A549 (cell line): ENCODE data around the gene DPY19L3.

Source experiments
- CEBPB ChIP-seq, 2 experiments: fragments of >200 bp in 1 of 2; sonication (Bioruptor Twin) in 1 of 2; formaldehyde crosslinking in 1 of 2; IDR thresholded peaks; 2 replicates each; pipeline ENCODE4 v1.6.1; 2012 to 2016
- EP300 ChIP-seq, 2 experiments: fragments of >200 bp; sonication (Bioruptor Twin); formaldehyde crosslinking; IDR thresholded peaks; 2 replicates in 1 of 2; 3 replicates in 1 of 2; pipeline ENCODE4 v1.6.1; 2016 to 2017
- NFE2L2 ChIP-seq: fragments of 150-350 bp; conservative IDR thresholded peaks from 2 replicates; pipeline ENCODE4 v1.6.1; 2014; ENCODE audit warnings: low read length
- POLR2AphosphoS2 ChIP-seq: conservative IDR thresholded peaks from 2 replicates; pipeline ENCODE4 v1.6.1; 2012; ENCODE audit warnings: low read length, improper control_type of control experiment, inconsistent platforms
- TF ChIP-seq, protein P1 (sequence below): fragments of >200 bp; sonication (Bioruptor Twin); formaldehyde crosslinking; IDR thresholded peaks from 3 replicates; pipeline ENCODE4 v1.5.1; 2016
- TF ChIP-seq, protein P2 (sequence below): fragments of 200-600 bp; sonication (generic); IDR thresholded peaks from 2 replicates; pipeline ENCODE4 v1.6.1; 2016; ENCODE audit warnings: antibody characterized with exemption, mild to moderate bottlenecking, moderate library complexity

DNA sequence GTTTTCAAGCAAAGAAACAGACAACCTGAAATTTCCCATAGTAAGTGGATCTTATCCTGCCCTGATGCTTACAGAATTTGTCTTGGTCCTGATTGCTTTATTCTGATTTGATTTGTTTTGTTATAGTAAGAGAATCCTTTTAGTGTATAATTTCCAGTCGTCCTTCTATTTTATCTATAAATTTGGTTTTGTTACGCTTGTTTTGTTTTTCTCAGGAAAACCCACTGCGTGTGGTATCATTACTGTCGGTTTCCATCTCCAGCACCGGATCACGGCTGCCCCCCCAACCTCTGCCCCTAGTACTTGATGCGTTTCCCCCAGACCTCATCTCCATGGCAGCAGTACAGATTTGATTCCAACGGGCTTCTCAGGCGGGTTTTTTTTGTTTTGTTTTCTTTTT, 117.4 kb downstream of the DPY19L3 start:
- TF ChIP-seq, protein P1, sequence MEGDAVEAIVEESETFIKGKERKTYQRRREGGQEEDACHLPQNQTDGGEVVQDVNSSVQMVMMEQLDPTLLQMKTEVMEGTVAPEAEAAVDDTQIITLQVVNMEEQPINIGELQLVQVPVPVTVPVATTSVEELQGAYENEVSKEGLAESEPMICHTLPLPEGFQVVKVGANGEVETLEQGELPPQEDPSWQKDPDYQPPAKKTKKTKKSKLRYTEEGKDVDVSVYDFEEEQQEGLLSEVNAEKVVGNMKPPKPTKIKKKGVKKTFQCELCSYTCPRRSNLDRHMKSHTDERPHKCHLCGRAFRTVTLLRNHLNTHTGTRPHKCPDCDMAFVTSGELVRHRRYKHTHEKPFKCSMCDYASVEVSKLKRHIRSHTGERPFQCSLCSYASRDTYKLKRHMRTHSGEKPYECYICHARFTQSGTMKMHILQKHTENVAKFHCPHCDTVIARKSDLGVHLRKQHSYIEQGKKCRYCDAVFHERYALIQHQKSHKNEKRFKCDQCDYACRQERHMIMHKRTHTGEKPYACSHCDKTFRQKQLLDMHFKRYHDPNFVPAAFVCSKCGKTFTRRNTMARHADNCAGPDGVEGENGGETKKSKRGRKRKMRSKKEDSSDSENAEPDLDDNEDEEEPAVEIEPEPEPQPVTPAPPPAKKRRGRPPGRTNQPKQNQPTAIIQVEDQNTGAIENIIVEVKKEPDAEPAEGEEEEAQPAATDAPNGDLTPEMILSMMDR = no peak
- TF ChIP-seq, protein P2, sequence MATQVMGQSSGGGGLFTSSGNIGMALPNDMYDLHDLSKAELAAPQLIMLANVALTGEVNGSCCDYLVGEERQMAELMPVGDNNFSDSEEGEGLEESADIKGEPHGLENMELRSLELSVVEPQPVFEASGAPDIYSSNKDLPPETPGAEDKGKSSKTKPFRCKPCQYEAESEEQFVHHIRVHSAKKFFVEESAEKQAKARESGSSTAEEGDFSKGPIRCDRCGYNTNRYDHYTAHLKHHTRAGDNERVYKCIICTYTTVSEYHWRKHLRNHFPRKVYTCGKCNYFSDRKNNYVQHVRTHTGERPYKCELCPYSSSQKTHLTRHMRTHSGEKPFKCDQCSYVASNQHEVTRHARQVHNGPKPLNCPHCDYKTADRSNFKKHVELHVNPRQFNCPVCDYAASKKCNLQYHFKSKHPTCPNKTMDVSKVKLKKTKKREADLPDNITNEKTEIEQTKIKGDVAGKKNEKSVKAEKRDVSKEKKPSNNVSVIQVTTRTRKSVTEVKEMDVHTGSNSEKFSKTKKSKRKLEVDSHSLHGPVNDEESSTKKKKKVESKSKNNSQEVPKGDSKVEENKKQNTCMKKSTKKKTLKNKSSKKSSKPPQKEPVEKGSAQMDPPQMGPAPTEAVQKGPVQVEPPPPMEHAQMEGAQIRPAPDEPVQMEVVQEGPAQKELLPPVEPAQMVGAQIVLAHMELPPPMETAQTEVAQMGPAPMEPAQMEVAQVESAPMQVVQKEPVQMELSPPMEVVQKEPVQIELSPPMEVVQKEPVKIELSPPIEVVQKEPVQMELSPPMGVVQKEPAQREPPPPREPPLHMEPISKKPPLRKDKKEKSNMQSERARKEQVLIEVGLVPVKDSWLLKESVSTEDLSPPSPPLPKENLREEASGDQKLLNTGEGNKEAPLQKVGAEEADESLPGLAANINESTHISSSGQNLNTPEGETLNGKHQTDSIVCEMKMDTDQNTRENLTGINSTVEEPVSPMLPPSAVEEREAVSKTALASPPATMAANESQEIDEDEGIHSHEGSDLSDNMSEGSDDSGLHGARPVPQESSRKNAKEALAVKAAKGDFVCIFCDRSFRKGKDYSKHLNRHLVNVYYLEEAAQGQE = no peak
- TF ChIP-seq NFE2L2 (no peak), EP300 (IDR thresholded peaks at IDR 0.05) (no peak), CEBPB (IDR thresholded peaks at IDR 0.05) (no peak), POLR2AphosphoS2 (no peak)
